Measurements from ENCODE around the gene RNF212.
A peak's percentile ranks its signal among the peaks of the same experiment; 100 is the strongest.
"Not testable (repeated sequence)": the region's sequence is repeated elsewhere in the genome, so short reads cannot be mapped to it uniquely, and the experiment has no call there.

The RNF212 gene

DNA sequence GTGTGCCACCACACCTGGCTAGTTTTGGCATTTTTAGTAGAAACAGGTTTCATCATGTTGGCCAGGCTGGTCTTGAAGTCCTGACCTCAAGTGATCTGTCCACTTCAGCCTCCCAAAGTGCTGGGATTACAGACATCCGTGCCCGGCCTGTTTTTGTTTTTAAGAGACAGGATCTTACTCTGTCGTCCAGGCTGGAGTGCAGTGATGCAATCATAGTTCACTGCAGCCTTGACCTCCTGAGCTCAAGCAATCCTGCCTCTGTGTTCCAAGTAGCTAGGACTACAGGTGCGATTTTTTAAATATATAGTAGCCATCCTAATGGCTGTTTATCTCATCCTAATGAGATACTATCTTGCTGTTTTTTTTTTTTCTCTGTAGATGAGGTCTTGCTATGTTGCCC lies 47.6 kb downstream of the RNF212 start:
- DNase-seq (ENCODE audit: low read depth): no peak

DNA sequence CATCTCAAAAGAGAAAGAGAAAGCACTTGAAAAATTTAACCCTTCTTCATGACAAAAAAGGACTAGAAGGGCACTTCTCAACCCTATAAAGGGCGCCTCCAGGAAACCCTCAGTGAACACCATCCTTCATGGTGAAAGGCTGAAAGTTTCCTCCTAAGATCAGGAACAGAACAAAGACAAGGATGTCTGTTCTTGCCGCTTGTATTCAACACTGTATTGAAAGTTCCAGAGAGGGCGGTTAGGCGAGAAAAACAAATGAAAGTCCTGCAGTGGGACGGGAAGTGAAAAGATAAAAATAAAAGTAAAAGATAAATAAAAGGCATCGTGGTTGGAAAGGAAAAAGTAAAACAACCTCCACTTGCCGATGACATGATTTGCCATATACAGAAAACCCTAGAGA lies 50.9 kb downstream of the RNF212 start:
- DNase-seq (ENCODE audit: low read depth): no peak

DNA sequence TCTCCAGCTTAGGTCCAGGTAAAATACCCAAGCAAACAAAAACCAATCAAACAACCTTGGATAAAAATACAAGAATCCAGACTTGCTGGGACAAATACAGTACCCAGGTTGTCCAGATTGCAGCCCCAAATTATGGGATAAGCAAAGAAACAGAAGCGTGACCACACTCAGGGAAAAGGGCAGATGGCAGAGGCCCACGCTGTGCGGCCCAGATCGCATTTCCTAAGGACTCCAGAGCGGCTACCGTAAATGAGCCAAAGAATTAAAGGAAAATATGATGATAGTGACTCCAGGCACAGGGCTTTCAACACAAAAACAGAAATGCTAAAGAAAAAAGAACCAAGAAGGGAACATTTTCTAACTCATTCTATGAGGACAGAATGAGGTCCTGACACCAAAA lies 51.6 kb downstream of the RNF212 start:
- DNase-seq (ENCODE audit: low read depth): no peak

DNA sequence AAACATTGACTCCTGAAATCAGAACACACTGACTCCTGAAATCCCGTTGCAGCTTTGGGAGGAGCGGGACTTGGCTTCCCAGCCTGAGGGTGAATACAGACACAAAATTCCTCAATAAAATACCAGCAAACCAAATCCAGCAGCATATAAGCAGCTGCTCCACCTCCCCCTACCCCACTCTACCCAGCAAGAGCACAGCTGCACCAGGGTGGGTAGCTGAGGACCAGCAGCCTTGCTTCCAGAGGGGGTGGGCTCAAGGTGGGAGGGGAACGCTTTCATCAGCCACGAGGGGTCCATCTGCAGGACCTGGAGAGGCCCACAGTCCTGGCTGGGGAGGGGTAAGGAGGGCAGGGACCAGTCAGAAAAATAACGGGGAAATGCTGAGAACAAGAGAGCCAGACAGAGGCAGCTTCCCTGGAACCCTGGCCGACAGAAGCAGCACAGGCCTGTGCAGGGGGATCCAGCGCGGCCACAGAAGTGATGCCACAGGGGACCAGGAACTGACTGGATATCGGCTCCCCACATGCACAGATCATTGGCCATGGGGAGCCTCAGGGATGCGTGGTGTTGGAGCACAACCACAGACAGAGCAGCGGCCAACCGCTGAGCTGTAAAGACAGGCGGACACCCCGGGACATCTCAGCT lies 52.2 kb downstream of the RNF212 start:
- DNase-seq (ENCODE audit: low read depth): no peak

DNA sequence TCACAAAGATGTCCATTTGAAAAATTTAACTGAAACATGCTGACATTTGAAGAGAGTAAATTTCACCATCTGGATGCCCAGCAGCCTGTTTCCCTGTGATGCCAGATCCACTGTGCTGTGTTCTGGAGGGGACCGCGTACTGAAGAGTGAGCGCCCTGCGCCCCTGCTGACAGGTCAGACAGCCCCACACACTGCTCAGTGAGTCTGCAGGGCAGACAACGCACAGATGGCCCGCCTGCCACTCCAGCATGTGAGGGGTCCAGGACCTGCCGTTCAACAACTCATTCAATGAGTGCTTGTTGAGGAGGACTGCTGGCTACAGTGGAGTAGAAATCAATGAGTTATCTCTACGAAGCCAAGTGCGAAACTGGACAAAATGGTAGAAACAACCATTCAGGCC lies 52.7 kb downstream of the RNF212 start:
- no peak for DNase-seq (ENCODE audit: low read depth)

DNA sequence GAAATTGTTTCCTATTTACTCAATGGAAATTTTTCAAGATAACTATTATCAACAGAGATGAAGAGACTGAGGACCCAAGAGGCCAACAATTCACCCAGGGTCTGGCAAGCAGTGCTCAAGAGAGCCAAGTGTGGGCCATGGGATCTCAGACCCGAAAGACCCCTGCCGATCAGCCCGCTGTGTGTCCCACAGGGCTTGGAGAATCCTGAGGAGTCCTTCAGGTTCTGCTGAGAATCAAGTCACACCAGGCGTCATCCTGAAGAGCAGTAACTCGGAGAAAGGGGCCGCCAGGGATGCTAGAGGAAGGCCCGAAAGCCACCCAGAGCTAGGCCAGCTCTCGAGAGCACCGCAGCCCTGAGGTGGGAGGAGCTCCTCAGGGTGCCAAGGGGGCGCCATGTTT lies 53.2 kb downstream of the RNF212 start:
- DNase-seq (ENCODE audit: low read depth): no peak

DNA sequence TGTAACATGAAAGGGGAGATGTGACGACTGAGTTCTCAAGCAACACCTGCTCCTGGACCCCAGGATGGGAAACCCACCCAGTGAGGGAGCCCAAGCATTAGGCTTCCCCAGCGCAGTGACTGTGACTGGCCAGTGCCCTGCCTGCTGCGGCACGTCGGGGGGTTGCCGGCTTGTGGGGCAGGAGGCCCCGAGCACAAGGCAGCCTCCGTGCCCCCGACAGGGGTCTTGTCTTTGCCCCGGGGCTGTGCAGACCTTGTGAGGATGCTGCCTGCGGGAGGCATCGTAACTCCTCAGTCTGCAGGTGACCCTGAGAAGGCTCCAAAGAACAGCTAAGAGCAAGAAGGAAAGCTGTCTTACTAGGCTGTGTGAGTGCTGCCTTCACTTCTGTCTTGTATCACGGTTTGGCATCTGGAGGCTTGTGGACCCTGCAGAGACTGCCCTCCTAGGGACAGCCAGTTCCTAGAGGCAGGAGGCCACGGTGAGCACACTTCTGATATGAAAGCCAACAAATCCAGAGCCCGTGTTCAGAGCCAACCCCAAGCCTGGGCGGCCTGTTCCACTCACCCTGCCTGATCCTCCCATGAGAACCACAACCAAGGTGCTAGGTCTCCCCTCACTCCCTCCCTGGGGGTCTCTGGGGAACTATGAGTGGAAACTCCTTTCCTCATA lies 54.2 kb downstream of the RNF212 start:
- no peak for DNase-seq (ENCODE audit: low read depth)

DNA sequence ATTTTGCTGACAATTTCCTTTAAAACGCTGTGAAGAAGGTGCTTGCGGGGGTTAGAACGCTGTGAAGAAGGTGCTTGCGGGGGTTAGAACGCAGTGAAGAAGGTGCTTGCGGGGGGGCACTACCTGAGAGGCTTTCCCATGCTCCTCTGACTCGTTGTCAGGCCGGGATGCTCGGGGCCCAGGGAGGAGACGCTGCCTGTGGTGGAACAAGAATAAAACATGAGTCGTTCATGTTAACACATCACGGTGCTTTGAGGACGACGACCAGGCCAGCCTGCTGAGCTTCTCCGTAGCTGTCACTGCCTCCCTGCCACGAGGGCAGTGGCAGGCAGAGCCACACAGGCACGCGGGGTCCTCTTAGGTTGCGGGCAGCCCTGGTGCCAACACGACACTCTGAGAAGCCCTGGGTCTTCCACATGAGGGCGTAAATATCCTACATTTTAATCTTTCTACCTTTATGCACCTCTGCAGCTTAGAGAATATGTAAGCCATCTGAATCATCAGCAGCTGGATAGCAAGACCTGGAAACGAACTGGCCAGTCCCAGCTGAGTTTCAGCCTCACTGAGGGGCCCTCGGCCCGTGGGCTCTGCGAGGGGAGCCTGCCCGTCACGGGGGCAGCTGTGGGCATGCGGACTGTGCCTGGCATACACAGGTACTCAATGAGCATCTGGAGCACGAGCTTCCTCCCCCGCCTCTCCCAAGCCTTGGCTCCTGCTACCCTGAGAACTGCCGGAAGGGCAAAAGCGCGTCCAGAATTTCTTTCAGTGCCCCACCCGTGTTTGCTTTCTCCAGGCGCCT lies 55.0 kb downstream of the RNF212 start:
- no peak for DNase-seq (ENCODE audit: low read depth)

DNA sequence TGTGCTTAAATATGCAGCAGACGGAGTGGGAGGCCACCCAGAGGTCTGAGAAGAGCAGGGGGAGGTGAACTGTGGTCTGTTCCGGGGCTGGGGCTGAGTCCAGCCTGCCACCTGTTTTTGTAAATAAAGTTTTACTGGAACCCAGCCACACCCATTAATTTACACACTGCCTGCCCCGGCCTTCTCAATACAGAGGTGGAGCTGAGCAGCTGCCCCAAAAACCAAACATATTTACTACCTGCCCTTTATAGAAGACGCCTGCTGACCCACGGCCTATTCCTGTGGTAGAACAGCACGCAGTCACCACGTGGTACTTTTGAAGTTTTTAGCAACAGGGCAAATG lies 56.0 kb downstream of the RNF212 start:
- no peak for DNase-seq (ENCODE audit: low read depth)

DNA sequence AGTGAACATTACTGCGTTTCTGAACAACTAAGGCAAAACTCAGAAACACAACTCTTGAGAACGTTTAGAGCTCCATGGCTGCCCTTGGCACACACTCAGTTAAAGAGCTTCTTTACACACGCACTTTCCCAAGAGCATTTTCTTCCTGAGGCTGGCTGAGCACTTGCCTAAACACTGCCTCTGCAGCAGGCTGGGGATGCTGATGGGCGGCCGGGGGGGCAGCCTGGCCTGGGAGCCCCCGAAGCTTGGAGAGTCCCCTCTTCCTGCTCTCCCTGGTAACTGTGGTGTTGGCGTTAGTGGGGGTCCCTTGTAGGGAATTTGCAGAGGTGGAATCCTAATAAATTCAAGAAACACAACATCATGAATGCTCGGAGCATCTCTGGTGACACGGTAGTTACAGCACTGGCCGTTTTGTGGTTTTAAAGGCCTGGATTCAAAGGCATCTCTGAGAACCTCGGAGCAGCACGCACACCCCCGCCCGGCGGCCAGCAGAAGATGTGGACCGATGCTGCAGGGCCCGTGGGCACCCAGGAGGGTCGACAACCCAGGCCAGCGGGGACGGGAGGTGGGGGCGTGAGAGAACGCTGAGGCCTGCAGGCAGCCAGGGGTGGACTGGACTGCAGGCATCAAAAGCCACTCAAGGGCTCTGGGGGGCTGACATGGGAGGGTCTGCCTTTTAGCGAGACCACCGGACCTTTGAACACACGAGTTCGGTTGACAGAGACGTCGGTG lies 56.5 kb downstream of the RNF212 start:
- DNase-seq (ENCODE audit: low read depth): no peak

DNA sequence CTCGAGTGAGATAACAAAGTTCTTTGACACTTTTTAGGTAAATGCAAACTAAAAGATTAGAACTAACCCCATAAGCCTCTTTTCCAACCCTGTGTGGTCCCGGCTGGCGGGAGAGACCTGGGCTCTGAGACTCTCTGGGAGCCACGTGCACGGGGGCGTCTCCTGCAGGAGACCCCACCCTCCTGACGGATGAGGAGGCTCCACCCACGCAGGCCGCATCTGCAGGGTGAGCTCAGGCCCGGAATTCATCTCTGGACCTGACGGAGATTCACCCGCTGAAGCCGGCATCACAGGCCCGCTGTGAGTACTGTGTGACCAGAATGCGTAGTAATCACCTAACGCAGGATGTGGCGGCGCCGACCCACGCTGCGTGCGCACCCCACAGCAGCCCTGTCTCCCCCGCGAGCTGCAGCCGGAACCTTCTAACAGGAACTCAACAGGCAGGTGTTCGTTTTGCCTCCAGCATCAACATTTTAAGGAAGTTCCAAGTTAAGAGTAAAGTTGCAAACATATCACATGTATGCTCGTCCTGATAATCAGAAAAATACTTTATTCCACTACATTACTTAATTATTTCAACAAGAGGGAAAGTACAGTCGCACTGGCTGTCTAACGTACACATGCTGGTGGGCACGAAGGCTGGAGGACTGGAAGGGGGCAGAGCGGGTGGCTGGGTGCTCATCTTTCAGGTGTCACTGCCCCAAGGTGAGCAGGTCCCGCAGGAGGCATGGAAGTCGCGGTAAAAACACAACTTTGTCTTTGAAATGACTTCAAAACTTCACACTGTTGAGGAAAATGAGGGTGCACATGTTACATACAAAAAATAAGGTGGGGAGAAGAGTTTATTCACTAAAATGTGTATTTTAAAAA lies 57.4 kb downstream of the RNF212 start:
- DNase-seq (ENCODE audit: low read depth): peak; percentile 60

DNA sequence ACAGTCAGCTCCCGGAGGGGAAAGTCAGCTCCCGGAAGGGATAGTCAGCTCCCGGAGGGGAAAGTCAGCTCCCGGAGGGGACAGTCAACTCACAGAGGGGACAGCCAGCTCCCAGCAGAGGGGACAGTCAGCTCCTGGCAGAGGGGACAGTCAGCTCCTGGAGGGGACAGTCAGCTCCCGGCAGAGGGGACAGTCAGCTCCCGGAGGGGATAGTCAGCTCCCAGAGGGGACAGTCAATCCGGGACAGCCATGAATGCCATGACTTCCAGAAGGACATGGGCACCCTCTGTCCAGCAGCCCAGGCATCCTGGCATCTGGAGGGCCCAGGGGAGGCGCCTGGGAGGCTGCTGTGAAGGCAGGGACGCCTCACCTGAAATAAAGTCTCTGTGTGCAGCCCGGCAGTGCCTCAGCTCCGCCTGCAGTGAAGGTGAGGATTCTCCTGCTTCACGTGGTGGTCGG lies 58.1 kb downstream of the RNF212 start:
- DNase-seq (ENCODE audit: low read depth): not testable (repeated sequence)

DNA sequence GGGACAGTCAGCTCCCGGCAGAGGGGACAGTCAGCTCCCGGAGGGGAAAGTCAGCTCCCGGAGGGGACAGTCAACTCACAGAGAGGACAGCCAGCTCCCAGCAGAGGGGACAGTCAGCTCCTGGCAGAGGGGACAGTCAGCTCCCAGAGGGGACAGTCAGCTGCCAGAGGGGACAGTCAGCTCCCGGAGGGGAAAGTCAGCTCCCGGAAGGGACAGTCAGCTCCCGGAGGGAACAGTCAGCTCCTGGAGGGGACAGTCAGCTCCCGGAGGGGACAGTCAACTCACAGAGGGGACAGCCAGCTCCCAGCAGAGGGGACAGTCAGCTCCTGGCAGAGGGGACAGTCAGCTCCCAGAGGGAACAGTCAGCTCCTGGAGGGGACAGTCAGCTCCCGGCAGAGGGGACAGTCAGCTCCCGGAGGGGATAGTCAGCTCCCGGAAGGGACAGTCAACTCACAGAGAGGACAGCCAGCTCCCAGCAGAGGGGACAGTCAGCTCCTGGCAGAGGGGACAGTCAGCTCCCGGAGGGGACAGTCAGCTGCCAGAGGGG lies 58.6 kb downstream of the RNF212 start:
- not testable (repeated sequence) for DNase-seq (ENCODE audit: low read depth)

DNA sequence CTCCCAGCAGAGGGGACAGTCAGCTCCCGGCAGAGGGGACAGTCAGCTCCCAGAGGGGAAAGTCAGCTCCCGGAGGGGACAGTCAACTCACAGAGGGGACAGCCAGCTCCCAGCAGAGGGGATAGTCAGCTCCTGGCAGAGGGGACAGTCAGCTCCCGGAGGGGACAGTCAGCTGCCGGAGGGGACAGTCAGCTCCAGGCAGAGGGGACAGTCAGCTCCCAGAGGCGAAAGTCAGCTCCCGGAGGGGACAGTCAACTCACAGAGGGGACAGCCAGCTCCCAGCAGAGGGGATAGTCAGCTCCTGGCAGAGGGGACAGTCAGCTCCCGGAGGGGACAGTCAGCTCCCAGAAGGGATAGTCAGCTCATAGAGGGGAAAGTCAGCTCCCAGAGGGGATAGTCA lies 59.5 kb downstream of the RNF212 start:
- not testable (repeated sequence) for DNase-seq (ENCODE audit: low read depth)

DNA sequence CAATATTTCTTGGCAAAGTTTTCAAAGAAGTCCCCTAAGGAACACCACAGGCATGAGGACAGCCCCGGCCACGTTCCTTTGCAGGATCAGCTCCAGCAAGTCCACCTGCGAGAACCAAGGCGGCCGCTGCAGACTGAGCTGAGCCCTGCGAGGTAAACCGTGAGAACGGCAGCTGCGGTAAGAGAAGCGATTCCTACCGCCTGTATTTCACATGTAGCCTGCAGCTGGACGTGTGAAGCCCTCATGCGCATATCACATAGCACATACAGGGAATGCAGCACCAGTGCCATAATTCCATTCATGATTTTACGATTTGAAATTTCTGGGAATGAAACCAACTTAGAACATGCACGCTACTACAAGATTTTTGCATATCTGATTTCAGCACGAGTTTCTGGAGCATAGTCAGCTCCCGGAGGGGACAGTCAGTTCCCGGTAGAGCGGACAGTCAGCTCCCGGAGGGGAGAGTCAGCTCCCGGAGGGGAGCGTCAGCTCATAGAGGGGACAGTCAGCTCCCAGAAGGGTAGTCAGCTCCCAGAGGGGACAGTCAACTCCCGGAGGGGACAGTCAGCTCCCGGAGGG lies 60.2 kb downstream of the RNF212 start:
- no peak for DNase-seq (ENCODE audit: low read depth)

DNA sequence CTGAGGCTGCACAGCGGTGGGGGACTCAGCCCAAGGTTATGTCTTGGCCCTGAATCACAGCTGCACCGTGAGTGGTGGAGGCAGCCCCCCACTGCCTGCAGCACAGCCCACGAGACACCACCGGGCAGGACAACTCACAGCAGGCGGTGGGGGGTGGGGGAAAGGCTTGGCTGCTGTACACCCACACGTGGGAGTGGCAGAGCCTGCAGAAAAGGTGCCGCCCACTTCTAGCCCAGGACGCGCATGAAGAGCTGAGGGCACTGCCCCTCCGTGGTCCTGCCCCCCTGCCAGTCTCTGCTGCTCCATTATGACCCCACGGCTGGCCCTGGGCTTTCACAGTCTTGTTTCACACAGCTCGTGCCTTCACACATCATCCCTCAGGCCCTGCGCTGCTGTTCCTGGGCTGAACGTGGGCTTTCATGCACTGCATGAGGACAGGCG lies 61.1 kb downstream of the RNF212 start:
- DNase-seq (ENCODE audit: low read depth): no peak

DNA sequence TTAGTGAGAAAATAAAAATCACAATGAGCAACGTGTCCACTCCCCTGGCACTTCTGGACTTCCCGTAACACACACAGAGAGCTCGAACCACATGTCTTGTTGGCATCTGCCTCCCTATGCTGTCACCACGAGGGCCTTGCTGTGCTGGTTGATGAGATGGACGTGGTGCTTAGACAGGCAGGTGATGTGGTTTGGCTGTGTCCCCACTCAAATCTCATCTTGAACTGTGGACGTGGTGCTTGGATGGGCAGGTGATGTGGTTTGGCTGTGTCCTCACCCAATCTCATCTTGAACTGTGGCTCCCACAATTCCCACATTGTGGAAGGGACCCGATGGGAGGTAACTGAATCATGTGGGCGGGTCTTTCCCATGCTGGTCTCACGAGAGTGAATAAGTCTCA lies 61.9 kb downstream of the RNF212 start:
- DNase-seq (ENCODE audit: low read depth): no peak

DNA sequence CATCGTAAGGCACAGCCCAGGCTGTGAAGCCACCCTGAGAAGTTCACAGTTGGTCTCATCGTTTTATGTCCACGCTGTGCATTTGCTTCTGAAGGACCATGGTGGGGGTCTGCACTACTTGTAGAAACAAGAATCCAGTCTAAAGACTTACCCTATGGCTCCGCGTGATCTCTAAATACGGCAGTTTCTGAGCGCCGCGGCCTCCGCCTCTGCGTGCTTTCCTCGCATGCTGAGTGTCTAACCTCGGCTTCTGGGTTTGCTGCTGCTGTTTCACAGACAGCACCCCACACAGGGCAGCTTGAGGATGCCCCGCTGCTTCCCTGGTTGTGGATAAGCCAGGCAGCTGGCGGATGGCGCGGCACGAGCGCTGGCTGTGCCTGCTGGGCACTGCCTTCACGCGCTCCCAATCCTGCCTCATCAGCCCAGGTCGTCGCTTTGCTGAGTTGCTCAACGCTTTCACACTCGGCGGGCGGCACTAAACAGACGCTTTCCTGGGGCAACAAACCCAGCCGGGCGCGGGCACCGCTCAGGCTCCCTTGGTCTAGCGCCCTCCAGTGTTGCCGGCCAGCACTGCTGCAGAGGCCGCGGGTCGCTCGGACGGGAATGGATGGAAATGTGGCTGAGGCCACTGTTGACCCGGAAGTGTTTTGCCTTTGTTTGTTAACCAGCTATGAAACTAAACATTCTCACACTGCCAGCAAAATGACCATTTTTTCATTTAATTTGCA lies 62.7 kb downstream of the RNF212 start:
- DNase-seq (ENCODE audit: low read depth): no peak

DNA sequence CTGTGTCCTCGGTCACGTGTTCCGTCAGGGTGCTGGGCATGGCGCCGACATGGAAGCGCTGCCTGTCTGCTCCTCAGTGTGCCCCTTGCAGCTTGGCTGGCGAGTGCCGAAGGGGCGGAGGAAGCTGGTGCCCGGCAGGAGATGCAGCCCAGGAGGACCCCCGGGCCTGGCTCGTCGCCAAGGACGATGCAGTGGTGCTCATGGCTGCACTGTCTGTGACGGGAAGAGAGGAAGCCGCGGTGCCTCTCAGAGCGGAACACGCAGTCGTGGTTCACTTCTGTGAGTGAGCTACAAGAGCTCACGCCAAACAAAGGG lies 63.8 kb downstream of the RNF212 start:
- DNase-seq (ENCODE audit: low read depth): no peak
